Fibroblast of skin of scalp (primary cell): ENCODE measurements around the gene SHANK2.

Experiments
- DNase-seq: peaks from one replicate; pipeline ENCODE4 v3.0.0-alpha.2; 2013

Gene SHANK2

DNA sequence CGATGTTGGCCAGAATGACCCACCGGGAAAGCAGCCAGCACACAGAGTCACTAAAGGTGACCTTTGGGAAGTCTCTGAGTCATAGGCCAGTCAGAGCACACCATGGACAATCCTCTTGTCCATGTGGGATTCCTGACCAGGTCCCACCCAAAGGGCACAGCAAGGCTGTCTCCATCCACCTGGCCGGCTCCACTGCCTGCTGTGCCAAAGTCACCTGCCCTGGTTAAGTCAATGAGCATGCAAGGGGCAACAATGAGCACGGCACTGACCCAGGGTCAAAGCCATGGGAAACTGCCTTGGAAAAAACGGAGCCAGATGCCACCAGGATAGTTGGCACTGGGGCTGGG lies 49.8 kb downstream of the SHANK2 start:
- DNase-seq = no peak
